ENCODE measurements around the gene ADAMTS8.

The ADAMTS8 gene, protein sequence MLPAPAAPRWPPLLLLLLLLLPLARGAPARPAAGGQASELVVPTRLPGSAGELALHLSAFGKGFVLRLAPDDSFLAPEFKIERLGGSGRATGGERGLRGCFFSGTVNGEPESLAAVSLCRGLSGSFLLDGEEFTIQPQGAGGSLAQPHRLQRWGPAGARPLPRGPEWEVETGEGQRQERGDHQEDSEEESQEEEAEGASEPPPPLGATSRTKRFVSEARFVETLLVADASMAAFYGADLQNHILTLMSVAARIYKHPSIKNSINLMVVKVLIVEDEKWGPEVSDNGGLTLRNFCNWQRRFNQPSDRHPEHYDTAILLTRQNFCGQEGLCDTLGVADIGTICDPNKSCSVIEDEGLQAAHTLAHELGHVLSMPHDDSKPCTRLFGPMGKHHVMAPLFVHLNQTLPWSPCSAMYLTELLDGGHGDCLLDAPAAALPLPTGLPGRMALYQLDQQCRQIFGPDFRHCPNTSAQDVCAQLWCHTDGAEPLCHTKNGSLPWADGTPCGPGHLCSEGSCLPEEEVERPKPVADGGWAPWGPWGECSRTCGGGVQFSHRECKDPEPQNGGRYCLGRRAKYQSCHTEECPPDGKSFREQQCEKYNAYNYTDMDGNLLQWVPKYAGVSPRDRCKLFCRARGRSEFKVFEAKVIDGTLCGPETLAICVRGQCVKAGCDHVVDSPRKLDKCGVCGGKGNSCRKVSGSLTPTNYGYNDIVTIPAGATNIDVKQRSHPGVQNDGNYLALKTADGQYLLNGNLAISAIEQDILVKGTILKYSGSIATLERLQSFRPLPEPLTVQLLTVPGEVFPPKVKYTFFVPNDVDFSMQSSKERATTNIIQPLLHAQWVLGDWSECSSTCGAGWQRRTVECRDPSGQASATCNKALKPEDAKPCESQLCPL

DNA sequence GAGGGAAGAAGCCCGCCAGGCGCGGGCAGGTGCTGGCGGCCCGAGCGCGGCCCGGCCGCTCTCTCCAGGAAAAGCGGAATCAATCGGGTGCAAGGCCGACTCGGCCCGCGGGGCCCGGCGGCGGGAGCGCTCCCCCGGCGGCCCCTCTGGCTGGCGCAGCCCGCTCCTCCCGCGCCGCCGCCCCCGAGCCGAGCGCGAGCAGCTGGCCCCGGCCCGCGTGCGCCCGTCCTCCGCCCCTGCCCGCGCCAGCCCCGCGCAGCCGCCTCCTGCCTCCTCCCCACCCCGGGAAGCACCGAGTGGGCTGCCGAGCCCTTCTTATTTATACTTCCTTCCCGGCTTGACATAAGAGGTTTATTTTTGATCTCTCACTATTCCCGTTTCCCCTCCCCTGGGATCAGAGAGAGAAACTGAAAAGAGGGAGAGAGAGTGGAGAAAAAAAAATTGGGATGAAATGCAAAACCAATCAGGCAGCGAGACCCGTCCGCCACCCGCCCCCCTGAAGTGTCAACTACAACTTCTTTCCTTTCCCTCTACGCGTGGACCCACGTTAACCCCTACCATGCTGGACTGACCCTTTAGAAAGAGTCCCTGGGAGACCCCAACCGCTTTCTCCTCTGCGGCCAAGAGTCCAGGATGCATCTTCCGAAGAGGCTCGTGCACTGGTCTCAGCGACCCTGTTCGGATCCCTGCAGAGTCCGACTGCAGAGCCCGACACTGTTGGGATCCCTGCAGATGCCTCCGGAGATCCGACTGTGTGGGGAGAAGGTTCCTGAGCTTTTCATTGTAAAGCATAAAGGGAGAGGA lies at the start of gene ADAMTS8:
Gene ADAMTS8, minus strand, starts transcription at position 294 of the 804 bp plus-strand sequence. CDS start 323 bp downstream, outside the sequence.
- no peak for DNase-seq

DNA sequence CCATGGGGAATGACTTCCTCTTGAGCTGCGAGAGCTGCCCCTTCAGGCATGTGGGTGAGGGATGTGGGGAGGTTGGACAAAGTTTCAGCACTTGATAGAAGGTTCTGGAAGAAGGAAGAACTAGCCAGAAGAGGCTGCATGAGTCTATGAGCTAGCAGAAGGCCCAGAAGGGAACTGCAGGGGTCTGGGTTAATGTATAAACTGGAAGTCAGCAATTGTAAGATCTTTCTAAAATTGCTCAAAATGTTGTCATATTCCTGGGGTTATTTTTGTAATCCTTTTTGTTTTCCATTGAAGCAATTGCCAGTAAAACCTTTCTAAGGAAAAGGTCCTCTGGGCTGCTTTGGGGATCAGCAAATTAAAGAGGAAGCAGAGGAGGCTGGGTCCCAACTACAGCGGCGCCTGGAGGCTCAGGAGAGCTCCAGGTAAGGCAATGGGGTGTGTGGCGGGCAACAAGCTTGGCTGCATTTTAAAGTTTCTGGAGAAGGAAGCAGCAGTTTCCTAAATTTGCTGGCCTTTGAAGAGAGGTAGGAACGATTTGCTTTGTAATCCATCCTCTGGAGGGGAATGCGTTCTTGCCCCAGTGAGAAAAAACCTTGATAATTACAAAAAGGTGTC lies 49.3 kb upstream of the ADAMTS8 start:
- no peak for DNase-seq

DNA sequence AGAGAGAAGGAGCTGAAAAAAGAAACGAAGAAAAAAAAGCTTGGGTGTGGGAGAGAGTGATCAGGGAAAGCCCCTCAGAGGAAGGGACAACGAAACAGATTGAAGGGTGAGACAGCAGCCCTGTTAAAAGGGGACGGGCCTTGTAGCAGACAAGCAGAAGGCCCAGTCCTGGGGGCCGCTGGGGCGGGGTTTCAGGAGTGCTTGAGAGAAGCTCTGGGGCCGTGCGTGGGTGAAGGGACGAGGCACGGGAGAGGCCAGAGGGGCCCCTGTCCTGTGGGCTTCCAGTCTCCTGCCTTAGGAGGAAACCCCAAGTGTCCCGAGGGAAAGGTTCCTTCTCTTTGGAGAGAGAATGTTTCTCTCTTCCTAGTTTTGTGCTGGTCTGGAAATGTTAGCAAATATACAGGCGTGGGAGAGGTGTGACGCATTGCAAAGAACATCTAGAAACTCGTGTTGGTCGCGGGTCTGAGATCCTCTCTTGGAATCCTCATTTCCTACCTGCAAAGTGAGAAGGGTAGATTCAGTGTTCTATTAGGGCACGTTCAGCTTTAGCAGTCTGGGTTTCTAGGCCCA lies 48.6 kb upstream of the ADAMTS8 start:
- no peak for DNase-seq

DNA sequence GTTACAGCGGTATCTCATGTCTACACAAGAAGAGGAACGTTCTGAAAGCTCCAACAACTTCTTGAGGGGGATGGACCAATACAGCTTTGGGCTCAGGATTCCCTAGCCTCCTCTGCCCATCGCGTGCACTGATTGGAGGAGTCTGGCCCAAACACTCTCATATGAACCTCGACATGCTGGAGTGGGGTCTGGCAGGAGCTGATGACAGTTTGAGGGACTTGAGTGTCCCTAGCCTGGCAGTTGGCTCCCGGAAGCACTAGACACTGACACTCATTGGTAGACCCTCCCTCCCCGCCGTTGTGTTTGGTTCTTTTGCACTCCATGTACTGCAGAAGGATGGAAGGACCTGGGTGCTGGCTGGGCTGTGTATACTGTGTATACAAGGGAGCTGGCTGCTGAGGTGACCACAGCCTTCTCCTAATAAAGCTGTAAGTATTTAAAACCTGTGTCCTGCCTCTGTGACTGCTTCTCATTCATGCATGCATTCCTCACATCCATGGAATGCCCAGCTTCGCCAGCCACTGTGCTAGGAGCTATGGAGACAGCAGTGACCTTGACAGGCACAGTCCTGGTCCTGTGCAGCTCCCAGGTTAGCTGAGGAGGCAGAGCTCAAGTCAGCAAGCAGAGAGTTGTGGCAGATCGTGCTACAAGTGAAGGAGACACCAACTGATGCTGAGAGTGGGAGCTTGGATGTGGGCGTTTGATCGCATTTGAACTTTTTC lies 48.0 kb upstream of the ADAMTS8 start:
- no peak for DNase-seq

DNA sequence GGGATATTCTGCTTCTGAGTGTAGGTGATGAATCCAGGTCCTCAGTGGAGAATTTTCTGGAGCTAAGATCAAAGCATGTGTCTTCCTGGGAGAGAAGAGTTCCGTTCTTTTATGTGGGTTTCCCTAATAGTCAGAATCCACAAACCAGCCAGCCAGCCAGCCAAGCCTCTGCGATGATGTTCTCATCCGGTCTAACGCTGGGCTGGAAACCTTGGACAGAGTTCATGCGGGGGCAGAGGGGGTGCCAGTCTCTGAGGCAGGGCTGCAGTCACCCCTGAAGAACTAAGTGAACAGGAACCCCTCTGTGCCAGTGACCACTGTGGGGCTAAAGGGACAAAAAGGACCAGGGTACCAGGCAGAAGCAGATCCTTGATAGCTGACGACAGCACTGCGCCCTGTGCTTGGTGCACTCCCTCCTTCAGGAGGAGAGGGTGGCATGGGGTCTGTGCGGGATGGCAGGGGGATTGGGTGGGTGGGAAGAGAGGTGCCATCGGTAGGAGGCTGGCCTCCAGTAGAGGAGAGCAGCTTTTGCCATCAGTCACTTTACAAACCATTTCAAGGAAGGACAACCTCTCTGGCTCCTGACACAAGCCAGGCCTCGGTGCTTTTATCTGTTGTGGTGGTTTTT lies 47.1 kb upstream of the ADAMTS8 start:
- DNase-seq = no peak

DNA sequence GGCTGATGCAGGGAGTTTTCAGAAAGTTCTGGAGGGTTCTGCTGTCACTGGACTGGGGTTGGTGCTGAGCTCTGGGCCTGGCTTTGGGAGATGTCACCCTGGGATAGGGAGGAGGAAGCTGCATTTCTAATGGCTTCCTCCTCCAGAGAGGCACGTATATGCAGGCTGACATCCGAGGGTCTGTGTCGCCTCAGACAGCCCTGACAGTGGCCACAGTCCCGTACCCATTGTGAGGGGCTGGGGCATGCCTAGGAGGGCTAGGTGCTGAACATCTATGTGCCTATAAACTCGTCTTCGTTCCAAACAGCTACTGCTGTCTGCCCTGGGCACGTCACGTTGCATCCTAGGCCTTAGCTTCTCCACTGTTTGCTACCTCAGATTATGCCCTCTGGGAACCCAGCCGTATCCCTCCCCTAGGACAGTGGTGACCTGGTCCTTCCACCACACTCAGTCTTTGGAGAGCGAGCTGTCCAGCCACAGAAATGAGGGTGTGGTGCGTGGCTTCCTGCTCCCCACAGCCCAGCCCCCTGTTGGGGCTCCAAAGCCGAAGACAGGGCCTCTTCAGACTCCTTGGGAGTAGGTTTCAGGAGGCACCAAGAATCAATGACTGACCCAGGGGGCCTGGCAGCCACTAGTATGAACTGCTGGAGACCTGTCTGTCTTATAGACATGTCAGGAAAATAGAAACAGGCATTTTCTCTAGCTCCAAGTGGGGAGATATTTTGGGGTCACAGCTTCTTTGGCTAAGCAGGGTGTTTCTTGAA lies 46.4 kb upstream of the ADAMTS8 start:
- no peak for DNase-seq

DNA sequence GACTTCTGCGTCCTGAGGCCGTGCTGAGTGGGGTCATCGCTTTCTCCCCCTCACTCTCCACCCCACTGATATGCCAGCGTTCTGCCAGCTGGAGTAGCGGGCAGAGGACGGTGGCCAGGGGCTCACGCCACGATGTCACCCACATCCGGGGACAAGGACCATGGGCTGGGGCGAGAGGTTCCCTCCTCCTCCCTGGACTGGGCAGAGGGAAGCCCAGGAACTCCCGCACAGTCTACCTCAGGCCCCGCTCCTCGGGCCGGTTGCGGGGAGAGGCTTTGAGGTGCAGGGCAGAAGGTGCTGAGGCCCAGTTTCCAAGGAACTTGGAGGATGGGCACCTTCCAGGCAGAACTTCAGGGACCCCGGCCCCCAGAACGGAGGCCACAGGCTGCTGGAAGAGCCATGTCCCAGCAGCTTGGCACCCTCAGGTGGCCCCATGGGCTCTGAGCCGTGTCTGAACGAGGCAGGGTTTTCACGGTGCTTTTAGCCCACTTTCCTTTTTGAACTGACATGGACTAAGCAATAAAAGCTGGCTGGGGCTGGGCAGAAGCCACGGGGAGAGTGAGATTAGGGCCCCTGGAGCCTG lies 45.5 kb upstream of the ADAMTS8 start:
- no peak for DNase-seq

DNA sequence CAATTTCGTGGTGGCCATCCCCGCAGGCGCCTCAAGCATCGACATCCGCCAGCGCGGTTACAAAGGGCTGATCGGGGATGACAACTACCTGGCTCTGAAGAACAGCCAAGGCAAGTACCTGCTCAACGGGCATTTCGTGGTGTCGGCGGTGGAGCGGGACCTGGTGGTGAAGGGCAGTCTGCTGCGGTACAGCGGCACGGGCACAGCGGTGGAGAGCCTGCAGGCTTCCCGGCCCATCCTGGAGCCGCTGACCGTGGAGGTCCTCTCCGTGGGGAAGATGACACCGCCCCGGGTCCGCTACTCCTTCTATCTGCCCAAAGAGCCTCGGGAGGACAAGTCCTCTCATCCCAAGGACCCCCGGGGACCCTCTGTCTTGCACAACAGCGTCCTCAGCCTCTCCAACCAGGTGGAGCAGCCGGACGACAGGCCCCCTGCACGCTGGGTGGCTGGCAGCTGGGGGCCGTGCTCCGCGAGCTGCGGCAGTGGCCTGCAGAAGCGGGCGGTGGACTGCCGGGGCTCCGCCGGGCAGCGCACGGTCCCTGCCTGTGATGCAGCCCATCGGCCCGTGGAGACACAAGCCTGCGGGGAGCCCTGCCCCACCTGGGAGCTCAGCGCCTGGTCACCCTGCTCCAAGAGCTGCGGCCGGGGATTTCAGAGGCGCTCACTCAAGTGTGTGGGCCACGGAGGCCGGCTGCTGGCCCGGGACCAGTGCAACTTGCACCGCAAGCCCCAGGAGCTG lies 44.8 kb upstream of the ADAMTS8 start:
- DNase-seq = no peak

DNA sequence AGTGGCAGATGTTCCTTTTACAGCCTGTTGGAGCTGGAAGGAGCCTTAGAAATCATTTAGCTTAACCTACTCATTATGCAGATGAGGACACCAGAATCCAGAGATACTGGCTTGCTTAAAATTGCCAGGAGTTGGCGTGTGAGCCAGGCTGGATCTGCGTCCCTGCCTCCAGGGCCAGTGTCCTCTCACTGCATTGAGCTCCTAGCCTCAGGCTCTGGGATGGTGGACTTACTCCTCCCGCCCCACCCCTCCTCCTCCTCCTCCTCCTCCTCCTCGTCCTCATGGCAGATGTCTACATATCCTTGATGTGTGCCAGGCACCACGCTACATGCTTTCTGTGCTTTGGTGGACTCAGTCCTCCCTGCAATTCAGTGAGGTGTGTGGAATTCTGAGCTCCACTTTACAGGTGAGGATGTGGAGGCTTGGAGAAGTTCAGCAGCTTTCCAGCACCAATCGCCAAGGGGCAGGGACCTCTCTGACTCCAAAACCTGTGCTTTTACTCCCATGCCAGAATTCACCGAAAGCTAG lies 44.1 kb upstream of the ADAMTS8 start:
- DNase-seq = no peak

DNA sequence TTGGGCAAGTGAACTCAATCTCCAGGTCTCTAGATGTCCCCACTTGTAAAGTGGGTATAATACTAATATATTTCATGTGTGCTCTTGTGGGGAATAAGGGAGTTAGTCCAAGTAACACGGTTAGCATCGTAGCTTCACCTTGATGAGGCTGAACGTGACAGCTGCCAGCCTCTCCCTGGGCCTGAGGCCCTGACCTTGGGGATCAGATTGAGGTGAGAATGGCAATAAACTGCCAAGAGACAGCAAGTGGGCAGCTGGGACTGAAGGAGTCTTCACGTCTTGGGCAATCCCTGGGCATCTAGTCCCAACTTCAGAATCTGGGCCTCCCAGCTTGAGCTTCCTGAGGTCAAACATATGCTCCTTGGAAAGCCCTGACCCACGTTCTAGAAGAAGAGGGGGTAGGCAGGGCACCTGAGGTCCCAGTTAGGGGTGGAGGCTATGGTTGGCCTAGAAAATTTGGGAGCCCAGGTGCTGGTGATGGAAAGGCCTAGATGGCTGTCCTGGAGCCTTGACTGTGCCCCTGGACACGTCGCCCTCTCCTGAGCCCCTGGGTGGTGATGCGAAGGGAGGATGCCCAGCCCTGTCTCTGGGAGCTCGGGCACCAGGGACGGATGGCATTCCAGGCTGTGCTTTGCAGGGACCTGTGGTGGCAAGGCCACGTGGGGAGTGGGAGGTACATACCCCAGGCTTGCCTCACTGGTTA lies 43.5 kb upstream of the ADAMTS8 start:
- no peak for DNase-seq

DNA sequence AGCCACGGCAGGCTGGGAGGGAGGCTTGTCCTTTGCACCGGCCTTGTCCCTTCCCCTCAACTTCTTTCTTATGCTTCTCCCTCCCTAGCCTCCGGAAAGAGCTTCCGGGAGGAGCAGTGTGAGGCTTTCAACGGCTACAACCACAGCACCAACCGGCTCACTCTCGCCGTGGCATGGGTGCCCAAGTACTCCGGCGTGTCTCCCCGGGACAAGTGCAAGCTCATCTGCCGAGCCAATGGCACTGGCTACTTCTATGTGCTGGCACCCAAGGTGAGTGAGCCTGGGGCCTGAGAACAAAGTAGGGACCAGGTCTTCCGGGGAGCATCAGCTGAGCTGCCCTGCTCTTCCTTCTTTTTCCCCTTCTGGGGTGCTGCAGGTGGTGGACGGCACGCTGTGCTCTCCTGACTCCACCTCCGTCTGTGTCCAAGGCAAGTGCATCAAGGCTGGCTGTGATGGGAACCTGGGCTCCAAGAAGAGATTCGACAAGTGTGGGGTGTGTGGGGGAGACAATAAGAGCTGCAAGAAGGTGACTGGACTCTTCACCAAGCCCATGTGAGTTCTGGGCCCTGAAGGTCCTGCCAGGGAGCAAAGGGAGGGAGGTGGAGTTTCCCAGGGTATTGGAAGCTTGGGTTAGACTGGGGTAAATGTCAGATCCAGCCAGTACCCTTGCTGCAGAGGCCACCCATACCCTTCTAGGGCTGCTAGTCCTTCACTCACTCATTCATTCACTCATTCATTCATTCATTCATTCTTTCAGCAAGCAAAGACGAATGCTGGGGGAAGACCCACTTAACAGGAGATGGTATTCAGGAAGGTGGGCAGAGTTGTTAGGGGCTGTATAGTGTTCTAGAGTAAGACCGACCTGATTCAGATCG lies 42.7 kb upstream of the ADAMTS8 start:
- DNase-seq = no peak

DNA sequence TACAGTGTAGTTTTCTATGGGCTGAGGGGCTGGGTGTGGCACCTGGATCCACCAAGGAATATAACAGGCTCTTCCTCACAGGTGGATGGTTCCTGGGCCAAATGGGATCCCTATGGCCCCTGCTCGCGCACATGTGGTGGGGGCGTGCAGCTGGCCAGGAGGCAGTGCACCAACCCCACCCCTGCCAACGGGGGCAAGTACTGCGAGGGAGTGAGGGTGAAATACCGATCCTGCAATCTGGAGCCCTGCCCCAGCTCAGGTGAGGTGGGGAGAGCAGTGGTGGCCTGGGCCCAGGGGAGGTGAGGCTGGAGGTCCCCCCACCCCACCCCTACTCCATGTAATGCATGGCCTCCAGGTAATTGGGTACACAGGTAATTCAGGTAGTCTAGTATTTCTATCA lies 40.8 kb upstream of the ADAMTS8 start:
- DNase-seq = no peak

DNA sequence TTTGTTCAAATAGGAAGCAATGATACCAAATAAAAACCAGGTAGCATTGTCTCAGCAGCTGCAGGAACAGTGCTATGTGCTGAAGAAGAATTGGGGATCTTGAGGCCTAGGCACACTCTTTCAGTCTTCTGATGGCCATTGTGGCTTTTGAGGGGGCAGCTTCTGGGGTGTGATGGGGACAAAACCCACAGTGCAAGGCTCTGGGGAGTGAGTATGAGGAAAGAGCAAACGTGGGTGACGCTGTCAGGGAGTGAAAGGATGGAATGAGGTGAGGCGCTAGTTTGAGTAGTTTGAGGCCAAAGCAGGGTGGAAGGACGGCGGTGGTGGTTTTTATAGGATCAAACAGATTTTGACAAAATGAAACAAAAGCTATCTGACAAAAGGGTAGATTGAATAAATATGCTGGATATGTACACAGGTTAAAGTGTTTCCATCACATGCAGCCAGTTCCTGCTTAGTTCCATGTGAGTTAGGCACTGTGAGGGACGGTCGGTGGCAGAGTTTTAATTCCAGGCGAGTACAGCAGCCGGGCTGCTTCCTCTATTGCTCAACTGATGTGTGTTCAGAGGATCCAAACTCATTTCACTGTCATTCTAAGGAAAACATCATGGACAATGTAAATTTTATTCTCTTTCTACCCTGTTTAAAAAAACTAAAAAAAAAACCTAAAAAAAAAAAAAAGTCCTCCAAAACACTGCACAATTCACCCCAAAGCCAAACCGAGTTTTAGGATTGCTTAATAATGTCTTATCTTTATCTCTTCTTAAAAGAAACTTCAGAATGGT lies 38.9 kb upstream of the ADAMTS8 start:
- no peak for DNase-seq

DNA sequence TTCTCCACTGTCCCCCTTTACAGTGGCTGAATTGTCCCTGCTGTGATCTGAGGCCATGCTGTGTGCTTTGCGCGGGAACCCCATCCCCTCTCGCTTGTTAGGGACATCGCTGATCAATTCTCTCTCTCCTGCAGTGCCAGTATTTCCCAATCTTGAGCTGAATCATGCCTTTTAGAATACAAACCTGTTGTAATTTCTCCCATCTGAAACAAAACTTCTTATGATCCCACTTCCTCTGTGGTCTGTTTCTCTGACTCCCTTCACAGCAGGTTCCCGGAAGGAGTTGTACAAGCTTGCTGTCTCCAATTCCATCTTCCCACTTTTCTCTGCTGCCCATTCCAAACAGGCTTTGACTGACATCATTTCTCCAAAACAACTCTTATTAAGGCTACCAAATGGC lies 36.9 kb upstream of the ADAMTS8 start:
- DNase-seq = no peak

DNA sequence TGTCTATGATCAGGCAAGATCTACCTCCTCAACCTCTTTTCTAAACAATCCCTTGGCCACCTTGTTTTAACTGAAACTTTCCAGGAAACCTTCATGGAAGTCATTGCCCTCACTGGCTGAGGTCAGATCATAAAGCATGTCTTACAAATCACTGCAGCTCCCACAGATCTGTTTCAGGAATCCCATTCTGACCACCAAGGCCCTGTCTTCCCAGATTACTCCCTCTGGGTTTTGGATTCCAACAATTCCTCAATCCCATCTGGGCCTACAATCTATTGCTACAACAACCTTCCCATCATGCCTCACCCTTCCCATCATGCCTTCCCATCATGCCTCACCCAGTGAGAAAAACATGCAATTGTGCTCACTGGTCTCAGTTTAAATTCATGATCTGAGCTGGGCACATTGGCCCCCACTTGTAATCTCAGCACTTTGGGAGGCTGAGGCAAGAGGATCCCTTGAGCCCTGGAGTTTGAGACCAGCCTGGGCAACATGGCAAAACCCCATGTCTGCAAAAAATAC lies 35.9 kb upstream of the ADAMTS8 start:
- no peak for DNase-seq

DNA sequence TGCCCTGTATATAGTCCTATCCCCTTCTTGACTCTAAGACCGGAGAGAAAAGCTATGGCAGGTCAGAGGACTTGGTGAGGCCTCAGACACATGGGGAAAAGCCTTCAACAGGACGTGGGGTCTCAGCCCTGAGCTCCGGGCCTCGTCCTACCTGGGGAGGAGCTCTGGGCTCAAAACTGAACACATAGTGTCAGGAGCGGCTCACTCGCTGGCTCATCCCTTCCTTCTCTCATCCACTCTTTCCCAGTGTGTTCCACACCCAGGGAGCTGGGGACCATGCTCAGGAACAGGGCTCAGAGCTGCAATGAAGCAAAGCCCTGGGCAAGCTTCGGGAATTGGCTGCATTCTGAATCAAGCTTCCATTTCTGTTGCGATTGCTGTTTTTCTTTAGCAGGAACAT lies 34.5 kb upstream of the ADAMTS8 start:
- DNase-seq = no peak
